ENCODE measurements around the gene SERPINE1. TPM values are rescaled to one million over a fixed set of nuclear protein-coding genes. Genes with fewer than 3 reads are reported as not detected.
"Not testable (repeated sequence)": the region's sequence is repeated elsewhere in the genome, so short reads cannot be mapped to it uniquely, and the experiment has no call there.

SERPINE1 gene
- total RNA-seq, result 68.3 and 170 TPM in 2 replicates

GRCh38 chr7:101126651-101127459, at the start of gene SERPINE1:
Gene SERPINE1 (plus strand): TSS chr7:101127104. CDS start chr7:101128394, 1,290 bp downstream.
- DNase-seq (ENCODE audit: low read depth in 2 of 2), result peak; percentile 99 to 100

- DNase-seq (ENCODE audit: low read depth in 2 of 2), result peak; percentile 68 to 73
Measured at GRCh38 chr7:101077303-101078086, 49.4 kb upstream of the SERPINE1 start.

- DNase-seq (ENCODE audit: low read depth in 2 of 2), result no peak
Measured at GRCh38 chr7:101081432-101081831, 45.5 kb upstream of the SERPINE1 start.

- no peak for DNase-seq (ENCODE audit: low read depth in 2 of 2)
Measured at GRCh38 chr7:101084865-101085161, 42.1 kb upstream of the SERPINE1 start.

- peak; percentile 78 to 87 for DNase-seq (ENCODE audit: low read depth in 2 of 2)
Measured at GRCh38 chr7:101085162-101085964, 41.5 kb upstream of the SERPINE1 start, which contains the start of gene TRIM56. Gene TRIM56 (plus strand): TSS chr7:101085481. CDS start chr7:101087313, 1,832 bp downstream.

- no peak for DNase-seq (ENCODE audit: low read depth in 2 of 2)
Measured at GRCh38 chr7:101087334-101088068, 39.4 kb upstream of the SERPINE1 start.

GRCh38 chr7:101088069-101088425, 38.9 kb upstream of the SERPINE1 start:
- no peak for DNase-seq (ENCODE audit: low read depth in 2 of 2)

GRCh38 chr7:101088858-101089529, 37.9 kb upstream of the SERPINE1 start:
- no peak for DNase-seq (ENCODE audit: low read depth in 2 of 2)

- no peak for DNase-seq (ENCODE audit: low read depth in 2 of 2)
Measured at GRCh38 chr7:101089876-101090275, 37.0 kb upstream of the SERPINE1 start.

- DNase-seq (ENCODE audit: low read depth in 2 of 2), result not testable (repeated sequence)
Measured at GRCh38 chr7:101092266-101092905, 34.5 kb upstream of the SERPINE1 start.

GRCh38 chr7:101093906-101094305, 33.0 kb upstream of the SERPINE1 start:
- DNase-seq (ENCODE audit: low read depth in 2 of 2), result peak in 1 of 2 donors; percentile 49

GRCh38 chr7:101094376-101094775, 32.5 kb upstream of the SERPINE1 start:
- no peak for DNase-seq (ENCODE audit: low read depth in 2 of 2)

GRCh38 chr7:101094791-101095375, 32.0 kb upstream of the SERPINE1 start:
- DNase-seq (ENCODE audit: low read depth in 2 of 2), result peak; percentile 79 to 80

GRCh38 chr7:101096331-101096956, 30.5 kb upstream of the SERPINE1 start:
- no peak for DNase-seq (ENCODE audit: low read depth in 2 of 2)

- DNase-seq (ENCODE audit: low read depth in 2 of 2), result no peak
Measured at GRCh38 chr7:101096957-101097347, 30.0 kb upstream of the SERPINE1 start.

GRCh38 chr7:101097561-101097960, 29.3 kb upstream of the SERPINE1 start:
- DNase-seq (ENCODE audit: low read depth in 2 of 2), result no peak

- DNase-seq (ENCODE audit: low read depth in 2 of 2), result peak; percentile 93 to 98
Measured at GRCh38 chr7:101099969-101100781, 26.7 kb upstream of the SERPINE1 start.

Data from lung microvascular endothelial cell (primary cell).